ENCODE data around the gene AFAP1. TPM values are rescaled to one million over a fixed set of nuclear protein-coding genes. Genes with fewer than 3 reads are reported as not detected.

AFAP1 gene
- total RNA-seq, 1 donor from 2014 or later: 0.24 TPM

DNA sequence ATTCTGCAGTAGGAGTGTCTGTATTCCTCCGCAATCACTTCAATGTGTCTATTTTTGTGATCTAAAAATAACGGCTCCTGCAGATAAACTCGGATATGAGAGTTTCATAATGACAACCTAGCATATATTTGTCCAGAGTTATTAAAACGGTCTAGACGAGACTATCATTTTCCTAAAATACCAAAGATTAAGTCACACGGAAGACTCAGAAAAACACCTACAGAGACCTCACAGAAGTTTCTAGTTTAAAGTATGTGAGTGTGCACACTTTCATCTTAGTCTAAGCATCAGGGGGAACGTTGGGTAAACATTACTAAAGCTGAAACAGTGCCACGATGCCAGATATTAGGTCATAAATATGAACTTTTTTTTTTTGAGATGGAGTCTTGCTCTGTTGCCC, 156.9 kb downstream of the AFAP1 start:
- H3K9me3 Mint-ChIP-seq: no peaks in the 10 kb centered on the region
- intact Hi-C loops (cut with micrococcal nuclease): no loop called here
- no peaks in the 10 kb centered on the region for H3K4me1 Mint-ChIP-seq
- ATAC-seq (ENCODE audit: low read depth): no peak
- ChIA-PET POLR2A (no interaction called here), CTCF (no interaction called here)
- H3K27ac Mint-ChIP-seq: no peak overlapping the region
- H3K4me3 Mint-ChIP-seq: no peak overlapping the region
- H3K36me3 Mint-ChIP-seq (ENCODE audit: low read depth): no peaks in the 10 kb centered on the region
- TF ChIP-seq CTCF (IDR thresholded peaks at IDR 0.05): no peak
- DNase-seq: no peak
- H3K27me3 Mint-ChIP-seq: no peaks in the 10 kb centered on the region

DNA sequence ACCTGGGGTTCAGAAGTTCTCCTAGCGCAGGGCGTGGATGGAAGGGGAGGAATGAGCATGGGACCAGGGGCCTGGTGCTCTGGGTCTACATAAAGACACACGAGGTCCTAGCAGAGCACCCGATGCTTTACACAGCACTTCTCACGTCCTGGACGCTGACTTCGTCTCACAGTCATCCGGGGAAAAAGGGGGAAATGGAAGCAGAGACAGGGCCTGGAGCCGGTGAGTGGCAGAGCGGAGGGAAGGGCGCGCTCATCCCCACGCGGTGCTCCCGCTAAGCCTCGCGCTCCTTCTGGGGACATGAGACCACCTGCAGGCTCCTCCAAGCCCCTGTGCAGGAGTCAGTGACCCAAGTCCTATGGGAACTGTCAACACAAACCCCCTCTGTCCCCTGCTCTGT, 157.7 kb downstream of the AFAP1 start:
- Mint-ChIP-seq H3K27ac (no peak overlapping the region), H3K27me3 (no peaks in the 10 kb centered on the region), H3K4me1 (no peaks in the 10 kb centered on the region), H3K9me3 (no peaks in the 10 kb centered on the region), H3K36me3 (ENCODE audit: low read depth) (no peaks in the 10 kb centered on the region), H3K4me3 (no peak overlapping the region)
- no peak for TF ChIP-seq CTCF (IDR thresholded peaks at IDR 0.05)
- ChIA-PET POLR2A (no interaction called here), CTCF (no interaction called here)
- no peak for DNase-seq
- intact Hi-C loops (cut with micrococcal nuclease): no loop called here
- no peak for ATAC-seq (ENCODE audit: low read depth)

DNA sequence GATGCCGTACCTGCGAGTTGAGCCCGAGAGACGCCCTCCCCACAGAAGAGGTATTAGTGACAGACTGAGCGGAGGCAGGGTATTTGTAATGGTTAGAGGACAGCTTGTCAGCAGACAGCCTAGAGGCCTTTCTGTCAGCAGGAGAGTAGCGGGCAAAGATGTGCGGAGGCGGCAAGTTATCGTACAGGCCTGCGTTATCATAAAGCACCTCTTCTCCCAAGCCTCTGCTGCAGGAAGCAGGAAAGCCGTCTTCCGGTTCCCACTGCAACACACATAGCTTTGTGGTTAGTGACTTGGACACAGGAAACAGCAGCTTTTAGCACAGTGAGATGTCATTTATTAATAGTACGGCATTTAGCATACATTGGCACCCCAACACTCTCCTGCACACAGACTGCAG, 158.3 kb downstream of the AFAP1 start:
- ATAC-seq (ENCODE audit: low read depth) (no peak), DNase-seq (no peak)
- Mint-ChIP-seq H3K4me3 (no peak overlapping the region), H3K9me3 (no peaks in the 10 kb centered on the region), H3K36me3 (ENCODE audit: low read depth) (no peaks in the 10 kb centered on the region), H3K4me1 (no peaks in the 10 kb centered on the region), H3K27me3 (peaks cover 1% of the 10 kb centered on the region), H3K27ac (no peak overlapping the region)
- ChIA-PET CTCF (no interaction called here), POLR2A (no interaction called here)
- TF ChIP-seq CTCF (IDR thresholded peaks at IDR 0.05): no peak
- intact Hi-C loops (cut with micrococcal nuclease): no loop called here

GRCh38 chr4:7780751-7781348, 158.8 kb downstream of the AFAP1 start:
- Mint-ChIP-seq H3K4me1 (no peaks in the 10 kb centered on the region), H3K36me3 (ENCODE audit: low read depth) (no peaks in the 10 kb centered on the region), H3K9me3 (no peaks in the 10 kb centered on the region), H3K27ac (no peak overlapping the region), H3K27me3 (peaks cover 1% of the 10 kb centered on the region), H3K4me3 (no peak overlapping the region)
- TF ChIP-seq CTCF (IDR thresholded peaks at IDR 0.05): no peak
- DNase-seq: no peak
- POLR2A ChIA-PET: no interaction called here
- CTCF ChIA-PET: no interaction called here
- intact Hi-C loops (cut with micrococcal nuclease): no loop called here
- no peak for ATAC-seq (ENCODE audit: low read depth)

DNA sequence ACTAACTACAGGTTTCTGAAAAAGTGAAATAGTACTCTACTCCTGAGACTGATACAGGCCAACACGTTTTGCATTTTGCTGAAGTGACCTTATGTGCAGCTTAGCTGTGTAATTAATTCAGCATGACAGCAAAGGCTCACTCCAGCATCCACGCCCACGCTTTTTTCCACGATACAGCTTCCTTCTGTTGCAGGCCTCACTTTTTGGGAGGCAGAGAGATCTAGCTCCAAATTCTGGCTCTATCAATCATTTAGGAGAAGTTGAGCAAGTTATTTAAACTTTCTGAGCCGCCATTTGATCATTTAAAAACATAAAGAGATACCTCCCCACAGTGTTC, 160.3 kb downstream of the AFAP1 start:
- no peaks in the 10 kb centered on the region for H3K4me1 Mint-ChIP-seq
- TF ChIP-seq CTCF (IDR thresholded peaks at IDR 0.05): no peak
- no peak overlapping the region for H3K4me3 Mint-ChIP-seq
- intact Hi-C loops (cut with micrococcal nuclease): no loop called here
- H3K27ac Mint-ChIP-seq: no peak overlapping the region
- H3K27me3 Mint-ChIP-seq: peaks cover 1% of the 10 kb centered on the region
- ATAC-seq (ENCODE audit: low read depth) (no peak), DNase-seq (no peak)
- POLR2A ChIA-PET: no interaction called here
- H3K36me3 Mint-ChIP-seq (ENCODE audit: low read depth): no peaks in the 10 kb centered on the region
- CTCF ChIA-PET: no interaction called here
- H3K9me3 Mint-ChIP-seq: no peaks in the 10 kb centered on the region
